Heart right ventricle (tissue), 16 donors: ENCODE results near the gene GFRA4. TPM values are rescaled to one million over a fixed set of nuclear protein-coding genes. Genes with fewer than 3 reads are reported as not detected.
A peak's percentile ranks its signal among the peaks of the same experiment; 100 is the strongest.

Experiments
- ATAC-seq, 8 donors: fragments of 200-7000 bp; cut with Tn5 transposase; one replicate each; pipeline ENCODE4 v1.9.1; 2020; ENCODE audit warnings: mild to moderate bottlenecking in 8 of 8, moderate library complexity in 8 of 8, moderate number of reproducible peaks in 1 of 8
- DNase-seq, 2 donors: peaks; one replicate each; pipeline ENCODE4 v3.0.0-alpha.2; 2020
- H3K27ac ChIP-seq, 10 donors: fragments of 200-600 bp; sonication (generic) in 2 of 10; one replicate each; pipeline versions ENCODE4 v1.5.0 to v1.8.0; 2020 to 2022; ENCODE audit warnings: mild to moderate bottlenecking in 3 of 10
- H3K27me3 ChIP-seq, 7 donors: fragments of 200-600 bp; one replicate each; pipeline ENCODE4 v1.8.0; 2021 to 2022; ENCODE audit warnings: mild to moderate bottlenecking in 2 of 7
- H3K36me3 ChIP-seq, 9 donors: fragments of 200-600 bp; sonication (generic) in 1 of 9; one replicate each; pipeline versions ENCODE4 v1.5.0 to v1.8.0; 2020 to 2022; ENCODE audit warnings: mild to moderate bottlenecking in 2 of 9
- H3K4me1 ChIP-seq, 9 donors: fragments of 200-600 bp; sonication (generic) in 1 of 9; one replicate each; pipeline versions ENCODE4 v1.5.0 to v1.8.0; 2020 to 2022; ENCODE audit warnings: mild to moderate bottlenecking in 4 of 9
- H3K4me3 ChIP-seq, 10 donors: fragments of 200-600 bp; sonication (generic) in 2 of 10; one replicate each; pipeline versions ENCODE4 v1.5.0 to v1.8.0; 2020 to 2022; ENCODE audit warnings: mild to moderate bottlenecking in 7 of 10, moderate library complexity in 2 of 10
- H3K9me3 ChIP-seq, 11 donors: fragments of 200-600 bp in 10 of 11; sonication (generic) in 2 of 11; one replicate each; pipeline versions ENCODE4 v1.5.0 to v1.8.0; 2013 to 2022; ENCODE audit warnings: mild to moderate bottlenecking in 2 of 11, control low read depth in 1 of 11, moderate library complexity in 1 of 11
- WGBS, 2 donors: extraction: QIAGEN DNeasy Blood & Tissue Kit; methylation state at CpG; one replicate each; pipeline ENCODE4 v1.1.7; 2013; ENCODE audit warnings: inconsistent platforms in 1 of 2; 5-methylcytosine and 5-hydroxymethylcytosine counted together
- intact Hi-C, 10 donors: fragments of 100-400 bp; cut with DNase I; formaldehyde crosslinking; loops; one replicate each; pipeline versions ENCODE4 v1.11.1 to v1.14.2; 2022
- polyA plus RNA-seq, 2 donors: library from polyadenylated mRNA; stranded (reverse); fragments of 200-250 nt; gene quantifications; one replicate each; pipeline ENCODE4 v1.2.3, GENCODE V29; 2013
- total RNA-seq, 10 donors: library from RNA; stranded (reverse); fragmentation: NEBNext Ultra II Directional in 3 of 10; extraction: Animal tissue kit (Norgen Biotek cat#: 25700) in 3 of 10; gene quantifications; one replicate each; pipeline versions ENCODE4 v1.2.1 to v1.2.4, GENCODE V29; 2021 to 2023
- TF ChIP-seq, protein P1 (sequence below), 9 donors: fragments of 200-600 bp; sonication (generic) in 2 of 9; IDR thresholded peaks; one replicate each; pipeline versions ENCODE4 v1.5.0 to v1.8.0; 2021 to 2022; ENCODE audit warnings: antibody characterized with exemption in 9 of 9, mild to moderate bottlenecking in 5 of 9, moderate library complexity in 1 of 9
- donor health status: Arrhythmogenic right ventricular cardiomyopathy.
- donor health status: ischemic (EF 13 %, LVEDD 7.1; RV severe dilation, severe dysfunction).
- donor health status: healthy with polysubstance abuse.
- donor health status: DM: no; HTN: yes; CAD: no.
- donor health status: DM: no; HTN: no; CAD: no.
- donor health status: ischemic (EF 25% LVEDD 6.9; RV normal size, moderate dysfunction).
- donor health status: ischemic (EF 25% LVEDD 5.7; RV mildly dilated, moderate dysfunction).
- donor health status: healthy.
- donor health status: DM: yes; HTN: yes; CAD: no.
- donor health status: Ischemic cardiomyopathy.
- donor health status: ischemic (EF 35%, LVEDD 5.7; RV mildly dilated, moderate dysfunction).
- donor health status: nonischemic (EF 11% LVEDD 7.7; RV severe dilation, severe dysfunction).
- donor health status: DM: yes; HTN: yes; CAD: no.
- donor health status: PGD.
- donor health status: ischemic (EF 29% LVEDD 5.4; RV normal size, mild dysfunction).
- donor health status: nonischemic (EF 23%, LVEDD 6.1; RV moderate dilation, normal function).

The GFRA4 gene
- total and polyA plus RNA-seq, 12 donors: not detected

DNA sequence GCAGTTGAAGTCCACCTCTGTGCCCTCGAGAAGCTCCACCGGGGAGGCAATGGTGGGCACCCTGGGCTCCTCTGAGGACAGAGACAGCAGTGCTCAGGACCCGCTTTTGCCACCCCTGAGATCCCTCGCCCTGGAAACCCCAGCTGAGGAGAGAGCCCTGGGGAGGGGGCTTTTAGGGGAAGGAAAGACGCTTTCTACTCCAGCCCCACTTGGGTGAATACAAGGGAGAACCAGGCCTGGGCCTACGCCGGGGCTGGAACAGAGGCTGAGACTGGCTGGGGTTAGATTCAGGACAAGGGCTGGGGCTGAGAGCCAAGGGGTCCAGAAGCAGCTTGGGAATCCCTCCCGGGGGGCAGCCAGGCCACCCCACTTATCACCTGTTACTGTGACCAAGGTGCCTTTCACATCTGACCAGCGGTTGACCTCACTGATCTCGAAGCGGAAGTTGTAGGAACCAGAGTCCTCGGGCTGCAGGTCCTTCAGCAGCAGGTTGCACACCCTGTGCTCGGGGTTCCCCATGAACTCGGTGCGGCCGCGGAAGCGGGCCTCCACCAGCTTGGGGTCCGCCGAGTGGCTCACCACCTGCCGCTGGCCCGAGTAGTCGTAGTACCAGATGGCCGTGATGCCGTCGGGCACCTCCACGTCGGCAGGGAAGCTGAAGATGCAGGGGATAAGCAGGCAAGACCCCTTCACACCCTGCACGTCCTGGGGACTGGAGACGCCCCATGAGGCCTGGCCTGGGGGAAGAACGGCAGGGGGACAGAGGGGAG is 43.0 kb upstream of the GFRA4 start:
- H3K4me3 ChIP-seq: no peak overlapping the region
- H3K4me1 ChIP-seq: peaks cover 3 to 28% (median 12%) of the 10 kb centered on the region in 9 donors
- no peak for DNase-seq
- TF ChIP-seq, protein P1, sequence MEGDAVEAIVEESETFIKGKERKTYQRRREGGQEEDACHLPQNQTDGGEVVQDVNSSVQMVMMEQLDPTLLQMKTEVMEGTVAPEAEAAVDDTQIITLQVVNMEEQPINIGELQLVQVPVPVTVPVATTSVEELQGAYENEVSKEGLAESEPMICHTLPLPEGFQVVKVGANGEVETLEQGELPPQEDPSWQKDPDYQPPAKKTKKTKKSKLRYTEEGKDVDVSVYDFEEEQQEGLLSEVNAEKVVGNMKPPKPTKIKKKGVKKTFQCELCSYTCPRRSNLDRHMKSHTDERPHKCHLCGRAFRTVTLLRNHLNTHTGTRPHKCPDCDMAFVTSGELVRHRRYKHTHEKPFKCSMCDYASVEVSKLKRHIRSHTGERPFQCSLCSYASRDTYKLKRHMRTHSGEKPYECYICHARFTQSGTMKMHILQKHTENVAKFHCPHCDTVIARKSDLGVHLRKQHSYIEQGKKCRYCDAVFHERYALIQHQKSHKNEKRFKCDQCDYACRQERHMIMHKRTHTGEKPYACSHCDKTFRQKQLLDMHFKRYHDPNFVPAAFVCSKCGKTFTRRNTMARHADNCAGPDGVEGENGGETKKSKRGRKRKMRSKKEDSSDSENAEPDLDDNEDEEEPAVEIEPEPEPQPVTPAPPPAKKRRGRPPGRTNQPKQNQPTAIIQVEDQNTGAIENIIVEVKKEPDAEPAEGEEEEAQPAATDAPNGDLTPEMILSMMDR (IDR thresholded peaks at IDR 0.05): no peak
- H3K9me3 ChIP-seq: no peaks in the 10 kb centered on the region
- H3K27ac ChIP-seq: no peak overlapping the region
- 96% methylated on average over 31 of the region's 31 CpGs for WGBS, 2 donors
- peaks cover 0 to 36% (median 0%) of the 10 kb centered on the region in 9 donors for H3K36me3 ChIP-seq
- ATAC-seq: peak in 1 of 8 donors; percentile 24
- intact Hi-C loops: loop anchor here in 1 of 10 donors (5.0 kb wide), 1 partner anchor 144 kb away; no protein-coding TSS in a partner anchor
- H3K27me3 ChIP-seq: no peaks in the 10 kb centered on the region

DNA sequence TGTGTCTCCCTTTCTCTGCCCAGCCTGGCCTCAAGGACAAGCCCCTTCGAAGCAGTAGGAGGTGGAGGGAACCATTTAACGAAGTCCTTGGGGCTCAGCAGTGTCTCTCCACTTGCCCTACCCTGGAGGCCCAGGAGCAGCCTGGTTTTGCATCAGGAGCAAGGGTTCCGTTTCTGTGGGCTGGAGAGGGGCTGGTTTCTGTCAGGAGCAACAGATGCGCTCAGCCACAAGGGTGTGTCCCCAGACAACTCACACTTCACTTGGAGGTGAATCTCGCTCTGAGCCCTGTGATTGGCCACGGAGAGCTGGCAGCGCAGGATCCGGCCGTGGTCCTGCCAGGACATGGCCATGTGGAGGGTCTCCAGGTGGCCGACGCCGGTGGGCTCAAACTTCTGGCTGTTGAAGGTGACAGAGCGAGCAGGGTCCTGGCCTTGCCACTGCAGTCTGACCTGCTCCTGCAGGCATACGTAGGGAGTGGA is 42.3 kb upstream of the GFRA4 start:
- no peaks in the 10 kb centered on the region for H3K27me3 ChIP-seq
- peaks cover 0 to 38% (median 0%) of the 10 kb centered on the region in 9 donors for H3K36me3 ChIP-seq
- no peak for ATAC-seq
- peaks cover 1 to 21% (median 6%) of the 10 kb centered on the region in 9 donors for H3K4me1 ChIP-seq
- TF ChIP-seq, protein P1 (IDR thresholded peaks at IDR 0.05): no peak
- intact Hi-C loops: loop anchor here in 1 of 10 donors (5.0 kb wide), 1 partner anchor 143 kb away; no protein-coding TSS in a partner anchor
- H3K27ac ChIP-seq: no peak overlapping the region
- no peak overlapping the region for H3K4me3 ChIP-seq
- 82 to 85% methylated on average over 14 of the region's 14 CpGs for WGBS, 2 donors
- H3K9me3 ChIP-seq: no peaks in the 10 kb centered on the region
- no peak for DNase-seq

DNA sequence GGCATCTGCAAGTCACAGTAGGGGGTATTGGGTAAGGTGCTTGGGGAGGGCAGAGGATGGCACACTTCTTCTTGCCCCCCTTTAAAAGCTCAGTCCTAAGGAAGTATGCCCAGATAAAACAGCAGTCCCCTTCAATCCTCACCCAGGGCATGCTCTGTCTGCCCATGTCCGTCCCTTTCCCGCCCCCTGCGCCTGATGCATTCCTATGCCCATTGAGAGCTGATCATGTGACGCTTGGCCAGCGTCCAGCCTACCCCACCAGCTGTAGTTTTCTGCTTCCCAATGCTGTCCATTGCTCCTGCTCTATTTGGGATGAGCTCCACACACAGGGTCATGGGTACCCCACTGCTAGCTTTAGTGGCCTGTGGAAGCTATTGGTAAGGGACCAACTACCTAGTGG is 40.9 kb upstream of the GFRA4 start:
- H3K4me3 ChIP-seq: no peak overlapping the region
- no peak for DNase-seq
- H3K27ac ChIP-seq: no peak overlapping the region
- no peaks in the 10 kb centered on the region for H3K9me3 ChIP-seq
- peaks cover 0 to 13% (median 0%) of the 10 kb centered on the region in 9 donors for H3K4me1 ChIP-seq
- intact Hi-C loops: no loop called here
- peaks cover 0 to 38% (median 0%) of the 10 kb centered on the region in 9 donors for H3K36me3 ChIP-seq
- TF ChIP-seq, protein P1 (IDR thresholded peaks at IDR 0.05): no peak
- 65 to 75% methylated on average over 5 of the region's 5 CpGs for WGBS, 2 donors
- no peak for ATAC-seq
- no peaks in the 10 kb centered on the region for H3K27me3 ChIP-seq

DNA sequence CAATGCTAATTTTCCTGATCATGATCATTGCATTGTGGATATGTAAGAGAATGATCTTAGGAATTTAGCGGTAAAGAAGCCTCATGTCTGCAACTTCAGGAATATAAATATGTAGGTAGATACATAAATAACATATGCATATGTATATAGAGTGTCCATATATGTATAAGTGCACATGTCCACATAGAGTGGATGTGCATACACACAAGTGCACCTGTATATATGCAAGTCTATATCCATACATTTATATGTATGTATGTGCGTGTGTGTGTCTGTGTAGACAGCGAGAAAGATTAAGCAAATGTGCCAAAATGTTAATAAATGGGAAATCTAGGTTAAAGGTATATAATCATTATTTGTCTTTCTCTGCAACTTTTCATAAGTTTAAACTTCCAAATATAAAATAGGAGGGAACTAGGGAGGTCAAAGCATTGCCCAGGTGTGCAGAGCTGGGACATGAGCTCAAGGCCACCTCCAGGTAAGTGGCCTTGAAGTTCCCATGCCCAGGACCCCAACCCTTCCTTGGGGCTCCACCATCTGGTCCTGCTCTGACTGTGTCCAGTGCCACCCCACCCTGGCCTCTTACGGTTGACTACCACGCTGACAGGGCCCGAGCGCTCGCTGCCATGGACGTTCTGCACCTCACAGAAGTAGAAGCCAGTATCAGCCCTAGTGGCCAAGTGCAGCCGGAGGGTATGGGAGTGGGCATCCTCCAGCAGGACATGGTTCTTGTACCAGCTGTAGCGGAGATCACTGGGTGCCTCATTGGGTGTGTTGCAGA is 39.6 kb upstream of the GFRA4 start:
- H3K36me3 ChIP-seq: peaks cover 0 to 44% (median 0%) of the 10 kb centered on the region in 9 donors
- no peak for DNase-seq
- WGBS, 2 donors: 95 to 96% methylated on average over 11 of the region's 11 CpGs

More for the DNA sequence above, 39.6 kb upstream of the GFRA4 start:
- H3K4me1 ChIP-seq: peaks cover 0 to 5% (median 0%) of the 10 kb centered on the region in 9 donors
- H3K9me3 ChIP-seq: no peaks in the 10 kb centered on the region
- intact Hi-C loops: no loop called here
- H3K27ac ChIP-seq: no peak overlapping the region
- H3K4me3 ChIP-seq: no peak overlapping the region
- H3K27me3 ChIP-seq: no peaks in the 10 kb centered on the region
- TF ChIP-seq, protein P1 (IDR thresholded peaks at IDR 0.05): no peak
- ATAC-seq: no peak
